Measurements from ENCODE around the gene PAK1. TPM values are rescaled to one million over a fixed set of nuclear protein-coding genes. Genes with fewer than 3 reads are reported as not detected.

Gene PAK1
- total and polyA plus RNA-seq, 2 of the 8 experiments (the other 6 are each of a cell fraction or from before 2014, with no cell fraction given): 87.7 to 151 TPM

DNA sequence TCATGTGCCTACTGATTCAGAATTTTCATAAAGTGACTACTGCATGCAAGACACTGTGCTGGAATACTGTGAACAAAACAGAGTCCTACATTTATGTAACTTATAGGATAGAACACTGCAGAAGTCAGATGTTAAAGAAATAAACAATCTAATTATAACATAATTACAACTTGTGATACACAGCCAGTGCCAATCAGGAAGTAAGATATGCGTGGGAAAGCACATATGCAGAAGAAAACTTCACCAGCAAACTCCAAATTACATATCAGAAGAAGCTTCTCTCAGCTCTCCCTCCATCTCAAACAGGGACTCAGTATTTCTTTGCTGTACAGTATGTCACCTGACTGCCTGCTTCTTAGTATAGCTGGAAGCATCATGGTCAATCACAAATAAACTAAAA, 37.4 kb downstream of the PAK1 start:
- H2BK20ac ChIP-seq (ENCODE audit: low read length): no peak overlapping the region
- no peak overlapping the region for H2BK12ac ChIP-seq (ENCODE audit: low read depth, low read length)
- H3K14ac ChIP-seq (ENCODE audit: insufficient read length): no peak overlapping the region
- no peak overlapping the region for H2BK5ac ChIP-seq (ENCODE audit: low read depth, low read length)
- H3K9ac ChIP-seq (replicated peaks in 1 of 4; ENCODE audit: extremely low read depth in 1 of 4, low read depth in 3 of 4, low read length in 3 of 4): no peak overlapping the region
- no peaks in the 10 kb centered on the region for H3K36me3 ChIP-seq (ENCODE audit: control insufficient read depth in 2 of 4, insufficient read depth in 4 of 4, low read length in 3 of 4)
- no peak overlapping the region for H2AK5ac ChIP-seq (ENCODE audit: low read depth, low read length)
- no peak overlapping the region for H3K23ac ChIP-seq (ENCODE audit: insufficient read length)
- POLR2A ChIA-PET (ENCODE audit: partially characterized antibody): interaction anchor here (0.7 to 1.2 kb wide), 2 partner anchors 30 to 34 kb away, joined by 3 to 6 read pairs; no protein-coding TSS in a partner anchor
- TF ChIP-seq POLR2A (IDR thresholded peaks at IDR 0.05; ENCODE audit: control extremely low read depth in 1 of 2, low read depth in 2 of 2, low read length in 2 of 2): no peak
- no peak for DNase-seq (ENCODE audit: low read depth in 1 of 2, low spot score in 2 of 2)
- CTCF ChIA-PET (ENCODE audit: partially characterized antibody): interaction anchor here (0.6 to 1.0 kb wide), 4 partner anchors 16 to 261 kb away, joined by 3 read pairs; no protein-coding TSS in a partner anchor
- peaks cover 2% of the 10 kb centered on the region; the same call in 1 of the 2 replicates for H3K79me1 ChIP-seq (ENCODE audit: low read depth, low read length)
- no peak overlapping the region for H2BK120ac ChIP-seq (replicated peaks; ENCODE audit: low read depth, low read length)
- 100% methylated on average over 1 of the region's 1 CpG; no CpG with 5 or more reads in 1 of the 2 experiments for WGBS, 2 experiments (ENCODE audit: extremely low coverage in 1 of 2, insufficient coverage in 1 of 2, insufficient read length in 1 of 2, insufficient replicate concordance in 2 of 2, low coverage in 1 of 2, low lambda C conversion rate in 2 of 2, missing lambda C conversion rate in 1 of 2)
- no peak overlapping the region for H4K91ac ChIP-seq (replicated peaks; ENCODE audit: insufficient read length, low read length)
- no peaks in the 10 kb centered on the region; the same call in 1 of the 2 replicates for H3K23me2 ChIP-seq (ENCODE audit: low read depth, low read length)
- no peak overlapping the region for H3K4ac ChIP-seq (replicated peaks; ENCODE audit: insufficient read length, low read depth, low read length)
- peaks cover 5 to 94% of the 10 kb centered on the region in 2 experiments; a peak in 3 of 4 replicates for H3K79me2 ChIP-seq (ENCODE audit: control insufficient read depth in 1 of 2, insufficient read depth in 2 of 2, low read length in 2 of 2)
- peaks cover 2 to 3% of the 10 kb centered on the region in 2 experiments for H4K20me1 ChIP-seq (replicated peaks in 1 of 2; ENCODE audit: control insufficient read depth in 1 of 2, insufficient read depth in 2 of 2, low read length in 2 of 2)
- H3K9me3 ChIP-seq (ENCODE audit: insufficient read depth in 2 of 2, low read depth in 1 of 2, low read length in 1 of 2): no peaks in the 10 kb centered on the region
- H3K27ac ChIP-seq (ENCODE audit: low read depth, low read length): no peak overlapping the region
- H3K4me1 ChIP-seq (replicated peaks in 1 of 4; ENCODE audit: control insufficient read depth in 3 of 4, insufficient read depth in 4 of 4, low read length in 3 of 4): peaks cover 0 to 6% (median 1%) of the 10 kb centered on the region in 4 experiments; a peak in 3 of 7 replicates
- H4K5ac ChIP-seq (ENCODE audit: insufficient read length, low read depth, low read length): no peak overlapping the region
- H3K4me2 ChIP-seq (ENCODE audit: insufficient read depth in 1 of 2, low read depth in 2 of 2, low read length in 2 of 2): no peak overlapping the region
- H4K8ac ChIP-seq (ENCODE audit: extremely low read depth, insufficient read depth, low read length): no peak overlapping the region
- H3K27me3 ChIP-seq (replicated peaks in 1 of 4; ENCODE audit: control insufficient read depth in 3 of 4, extremely low read depth in 1 of 4, insufficient read depth in 3 of 4, low read length in 3 of 4): no peaks in the 10 kb centered on the region
- no peak for FAIRE-seq
- H3K4me3 ChIP-seq (ENCODE audit: extremely low read depth in 1 of 4, insufficient read depth in 2 of 4, low read depth in 3 of 4, low read length in 4 of 4): no peak overlapping the region
- no peak overlapping the region for H2AFZ ChIP-seq (ENCODE audit: low read length)
- H3K18ac ChIP-seq (ENCODE audit: extremely low read depth, low read length): no peak overlapping the region
- H3K56ac ChIP-seq (replicated peaks; ENCODE audit: insufficient read length, low read depth, low read length): no peak overlapping the region
- no peak overlapping the region for H2BK15ac ChIP-seq (ENCODE audit: low read length)
